HCT116 (cell line): Measurements from ENCODE around the gene CERS4.

ENCODE experiments used
- CBX3 ChIP-seq: IDR thresholded peaks from 2 replicates; pipeline ENCODE4 v1.6.1; 2012; ENCODE audit warnings: low read depth
- CEBPB ChIP-seq: IDR thresholded peaks from 2 replicates; pipeline ENCODE4 v1.6.1; 2012; ENCODE audit warnings: low read depth
- EZH2 ChIP-seq: fragments of 200-600 bp; sonication (generic); IDR thresholded peaks from 2 replicates; pipeline ENCODE4 v1.6.1; 2017; ENCODE audit warnings: antibody characterized with exemption, mixed run types
- POLR2A ChIP-seq: IDR thresholded peaks from 2 replicates; pipeline ENCODE4 v1.7.0; 2011; ENCODE audit warnings: borderline replicate concordance; ENCODE audit not compliant: insufficient read depth, insufficient read length; ENCODE audit errors: extremely low read depth
- POLR2AphosphoS5 ChIP-seq: IDR thresholded peaks from 2 replicates; pipeline ENCODE4 v1.6.1; 2011; ENCODE audit warnings: mild to moderate bottlenecking, low read depth, low read length, moderate library complexity
- RAD21 ChIP-seq: IDR thresholded peaks from 2 replicates; pipeline ENCODE4 v1.6.1; 2012; ENCODE audit warnings: low read depth, mild to moderate bottlenecking
- SIN3A ChIP-seq: IDR thresholded peaks from 2 replicates; pipeline ENCODE4 v1.6.1; 2012; ENCODE audit warnings: low read depth
- SRF ChIP-seq: IDR thresholded peaks from 2 replicates; pipeline ENCODE4 v1.6.1; 2012; ENCODE audit warnings: low read depth
- YY1 ChIP-seq: IDR thresholded peaks from 2 replicates; pipeline ENCODE4 v1.6.1; 2011; ENCODE audit warnings: low read length, low read depth, moderate library complexity, mild to moderate bottlenecking; ENCODE audit not compliant: insufficient replicate concordance; ENCODE audit errors: extremely low read depth
- ZNF274 ChIP-seq: fragments of 200-500 bp; sonication (Bioruptor generic); IDR thresholded peaks from 2 replicates; pipeline ENCODE4 v1.6.1; 2014; ENCODE audit warnings: mild to moderate bottlenecking, low read depth, low read length, inconsistent platforms
- TF ChIP-seq, protein P1 (sequence below), 3 experiments: fragments of 200-600 bp in 1 of 3; sonication (generic) in 1 of 3; IDR thresholded peaks in 2 of 3; conservative IDR thresholded peaks in 1 of 3; 2 replicates each; pipeline ENCODE4 v1.5.1; 2012 to 2017; ENCODE audit warnings: low read depth in 2 of 3, low read length in 2 of 3, antibody characterized with exemption in 1 of 3, borderline replicate concordance in 1 of 3, control low read depth in 1 of 3, mild to moderate bottlenecking in 1 of 3, mixed read lengths in 1 of 3, mixed run types in 1 of 3, moderate library complexity in 1 of 3; ENCODE audit not compliant: insufficient read depth in 1 of 3
- TF ChIP-seq, protein P2 (sequence below): IDR thresholded peaks from 2 replicates; pipeline ENCODE4 v1.6.1; 2012

DNA sequence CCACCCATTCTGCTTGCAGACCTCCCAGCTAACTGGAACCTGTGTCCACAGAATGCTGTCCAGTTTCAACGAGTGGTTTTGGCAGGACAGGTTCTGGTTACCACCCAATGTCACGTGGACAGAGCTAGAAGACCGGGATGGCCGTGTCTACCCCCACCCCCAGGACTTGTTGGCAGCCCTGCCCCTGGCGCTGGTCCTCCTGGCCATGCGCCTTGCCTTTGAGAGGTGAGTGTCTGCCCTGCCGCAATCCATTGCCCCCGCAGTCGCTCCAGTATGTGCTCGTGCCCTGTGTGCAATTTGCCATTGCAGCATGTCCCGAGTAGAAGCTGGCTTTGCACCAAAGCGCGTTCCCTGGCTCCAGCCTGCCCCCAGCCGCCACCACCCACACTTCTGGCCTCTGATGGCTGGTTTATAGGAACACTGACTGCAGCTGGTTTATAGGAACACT, 41.9 kb downstream of the CERS4 start:
- no peak for TF ChIP-seq POLR2A
- TF ChIP-seq, protein P1, sequence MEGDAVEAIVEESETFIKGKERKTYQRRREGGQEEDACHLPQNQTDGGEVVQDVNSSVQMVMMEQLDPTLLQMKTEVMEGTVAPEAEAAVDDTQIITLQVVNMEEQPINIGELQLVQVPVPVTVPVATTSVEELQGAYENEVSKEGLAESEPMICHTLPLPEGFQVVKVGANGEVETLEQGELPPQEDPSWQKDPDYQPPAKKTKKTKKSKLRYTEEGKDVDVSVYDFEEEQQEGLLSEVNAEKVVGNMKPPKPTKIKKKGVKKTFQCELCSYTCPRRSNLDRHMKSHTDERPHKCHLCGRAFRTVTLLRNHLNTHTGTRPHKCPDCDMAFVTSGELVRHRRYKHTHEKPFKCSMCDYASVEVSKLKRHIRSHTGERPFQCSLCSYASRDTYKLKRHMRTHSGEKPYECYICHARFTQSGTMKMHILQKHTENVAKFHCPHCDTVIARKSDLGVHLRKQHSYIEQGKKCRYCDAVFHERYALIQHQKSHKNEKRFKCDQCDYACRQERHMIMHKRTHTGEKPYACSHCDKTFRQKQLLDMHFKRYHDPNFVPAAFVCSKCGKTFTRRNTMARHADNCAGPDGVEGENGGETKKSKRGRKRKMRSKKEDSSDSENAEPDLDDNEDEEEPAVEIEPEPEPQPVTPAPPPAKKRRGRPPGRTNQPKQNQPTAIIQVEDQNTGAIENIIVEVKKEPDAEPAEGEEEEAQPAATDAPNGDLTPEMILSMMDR (IDR thresholded peaks at IDR 0.05 in 2 of 3, conservative IDR thresholded peaks at IDR 0.05 in 1 of 3; ENCODE audit: borderline replicate concordance in 1 of 3, insufficient read depth in 1 of 3, low read depth in 2 of 3, low read length in 2 of 3), result no peak
- no peak for TF ChIP-seq SRF
- no peak for TF ChIP-seq EZH2
- no peak for TF ChIP-seq SIN3A
- TF ChIP-seq ZNF274, result no peak
- TF ChIP-seq, protein P2, sequence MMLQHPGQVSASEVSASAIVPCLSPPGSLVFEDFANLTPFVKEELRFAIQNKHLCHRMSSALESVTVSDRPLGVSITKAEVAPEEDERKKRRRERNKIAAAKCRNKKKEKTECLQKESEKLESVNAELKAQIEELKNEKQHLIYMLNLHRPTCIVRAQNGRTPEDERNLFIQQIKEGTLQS, result no peak
- TF ChIP-seq POLR2AphosphoS5, result no peak
- no peak for TF ChIP-seq CBX3
- TF ChIP-seq CEBPB, result no peak
- TF ChIP-seq RAD21, result no peak
- TF ChIP-seq YY1, result no peak
